Activated naive CD4-positive, alpha-beta T cell treated with anti-CD3 and anti-CD28 coated beads for 36 hours (primary cell): ENCODE measurements around the gene SCML1. TPM values are rescaled to one million over a fixed set of nuclear protein-coding genes. Genes with fewer than 3 reads are reported as not detected.

Experiments used
- CTCF ChIA-PET: fragments of 350-600 bp; sonication (Branson Sonifier 250); formaldehyde crosslinking; loops from one replicate; lab custom pipeline; 2021; ENCODE audit warnings: antibody characterized with exemption; lab: Charles Lee
- DNase-seq: peaks from one replicate; pipeline ENCODE4 v3.0.0-alpha.2; 2020
- H3K27ac Mint-ChIP-seq: one replicate; pipeline ENCODE4 v1.8.0; 2021; ENCODE audit warnings: mild to moderate bottlenecking, mixed read lengths
- H3K27me3 Mint-ChIP-seq: one replicate; pipeline ENCODE4 v1.8.0; 2021; ENCODE audit warnings: low read depth, mixed read lengths
- H3K36me3 Mint-ChIP-seq: one replicate; pipeline ENCODE4 v1.8.0; 2021; ENCODE audit warnings: low read depth, mixed read lengths
- H3K4me1 Mint-ChIP-seq: one replicate; pipeline ENCODE4 v1.8.0; 2021; ENCODE audit warnings: low read depth, mixed read lengths
- H3K4me3 Mint-ChIP-seq: one replicate; pipeline ENCODE4 v1.8.0; 2021; ENCODE audit warnings: mild to moderate bottlenecking, moderate library complexity, mixed read lengths
- H3K9me3 Mint-ChIP-seq: one replicate; pipeline ENCODE4 v1.8.0; 2021; ENCODE audit warnings: mixed read lengths
- intact Hi-C: fragments of 100-400 bp; cut with micrococcal nuclease; formaldehyde crosslinking; loops from one replicate; pipeline ENCODE4 v1.15.1; 2023
- total RNA-seq, 2 experiments: library from RNA; stranded (reverse); gene quantifications; one replicate each; pipeline ENCODE4 v1.2.3, GENCODE V29; 2021

Gene SCML1, protein sequence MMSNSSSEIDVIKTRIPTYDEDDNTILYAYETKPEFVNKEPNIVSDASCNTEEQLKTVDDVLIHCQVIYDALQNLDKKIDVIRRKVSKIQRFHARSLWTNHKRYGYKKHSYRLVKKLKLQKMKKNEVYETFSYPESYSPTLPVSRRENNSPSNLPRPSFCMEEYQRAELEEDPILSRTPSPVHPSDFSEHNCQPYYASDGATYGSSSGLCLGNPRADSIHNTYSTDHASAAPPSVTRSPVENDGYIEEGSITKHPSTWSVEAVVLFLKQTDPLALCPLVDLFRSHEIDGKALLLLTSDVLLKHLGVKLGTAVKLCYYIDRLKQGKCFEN
- 10 to 100 TPM; 11.4 to 11.8 TPM for total RNA-seq

DNA sequence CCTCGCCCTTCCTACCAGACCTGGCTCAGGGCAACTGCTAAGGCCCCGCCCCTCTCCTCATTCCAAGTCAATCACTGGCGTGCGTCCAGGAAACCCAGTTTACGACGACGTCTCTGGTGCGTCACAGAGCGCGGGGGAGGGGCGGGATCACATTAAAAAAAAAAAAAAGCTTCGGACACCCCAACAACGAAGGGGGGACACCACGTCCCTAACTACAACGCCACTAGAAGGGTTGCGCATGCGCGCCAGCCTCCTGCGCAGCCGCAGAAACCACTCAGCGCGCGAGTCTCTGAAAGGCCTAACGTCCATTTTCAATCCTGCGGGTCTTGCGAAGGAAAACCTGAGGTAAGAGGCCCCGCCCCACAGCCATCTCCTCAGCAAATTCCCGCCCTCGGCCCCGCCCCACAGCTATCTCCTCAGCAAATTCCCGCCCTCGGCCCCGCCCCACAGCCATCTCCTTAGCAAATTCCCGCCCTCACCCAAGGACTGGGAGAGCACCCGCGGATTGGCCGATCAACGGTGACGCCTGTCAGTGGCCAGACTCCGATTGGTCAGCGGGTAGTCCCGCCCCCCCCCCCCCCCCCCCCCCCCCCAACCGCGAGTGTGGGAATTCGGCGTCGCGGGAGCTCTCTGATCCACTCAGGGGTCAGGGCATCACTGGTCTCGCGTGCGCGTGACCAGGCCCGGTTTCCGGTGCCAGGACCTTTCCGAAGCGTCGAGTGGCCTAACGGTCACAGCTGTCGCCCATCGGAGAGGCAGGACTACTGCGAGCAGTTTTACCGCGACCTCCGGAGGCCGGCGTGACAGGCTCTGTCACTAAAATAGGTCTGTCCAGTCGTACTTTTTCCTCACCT, at the start of gene SCML1:
Gene SCML1 (plus strand): TSS at position 638 of the 854 bp plus-strand sequence. CDS start 6,694 bp downstream, outside the sequence.
- Mint-ChIP-seq H3K4me3 (peak within 1 kb of the TSS; percentile 84), H3K27ac (peak within 1 kb of the TSS; percentile 88), H3K4me1 (peaks cover 26% of the 10 kb centered on the region), H3K27me3 (no peaks in the 10 kb centered on the region), H3K36me3 (no peaks in the 10 kb centered on the region), H3K9me3 (no peaks in the 10 kb centered on the region)
- peak; percentile 95 for DNase-seq
- CTCF ChIA-PET: interaction anchor here (1.0 to 1.2 kb wide), 2 partner anchors 12 to 201 kb away, joined by 3 to 4 read pairs; no protein-coding TSS in a partner anchor
- intact Hi-C loops: loop anchor here (1.0 to 10.0 kb wide), 7 partner anchors 36 to 1255 kb away; partner anchors contain the start of genes CTPS2, RS1, SCML2 and SYAP1

DNA sequence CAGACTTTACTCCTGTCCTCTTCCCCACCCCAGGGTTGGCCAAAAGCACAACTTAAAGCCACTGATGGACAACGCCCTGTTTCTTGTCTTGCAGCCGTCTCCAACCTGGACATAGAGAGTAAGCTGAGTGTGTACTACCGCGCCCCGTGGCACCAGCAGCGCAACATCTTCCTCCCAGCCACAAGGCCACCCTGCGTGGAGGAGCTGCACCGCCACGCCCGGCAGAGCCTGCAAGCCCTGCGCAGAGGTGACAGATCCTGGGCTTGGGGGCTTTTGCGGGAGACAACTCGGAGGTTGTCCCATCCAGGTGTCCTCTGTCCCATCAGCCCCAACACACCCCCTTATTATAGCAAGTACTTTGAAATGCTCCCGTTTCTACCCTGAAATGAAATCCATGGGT, 49.6 kb upstream of the SCML1 start:
- no peak overlapping the region for H3K27ac Mint-ChIP-seq
- H3K4me1 Mint-ChIP-seq: peaks cover 18% of the 10 kb centered on the region
- CTCF ChIA-PET: no interaction called here
- no peak for DNase-seq
- peaks cover 4% of the 10 kb centered on the region for H3K36me3 Mint-ChIP-seq
- no peaks in the 10 kb centered on the region for H3K9me3 Mint-ChIP-seq
- H3K4me3 Mint-ChIP-seq: no peak overlapping the region
- no peaks in the 10 kb centered on the region for H3K27me3 Mint-ChIP-seq
- intact Hi-C loops: no loop called here

DNA sequence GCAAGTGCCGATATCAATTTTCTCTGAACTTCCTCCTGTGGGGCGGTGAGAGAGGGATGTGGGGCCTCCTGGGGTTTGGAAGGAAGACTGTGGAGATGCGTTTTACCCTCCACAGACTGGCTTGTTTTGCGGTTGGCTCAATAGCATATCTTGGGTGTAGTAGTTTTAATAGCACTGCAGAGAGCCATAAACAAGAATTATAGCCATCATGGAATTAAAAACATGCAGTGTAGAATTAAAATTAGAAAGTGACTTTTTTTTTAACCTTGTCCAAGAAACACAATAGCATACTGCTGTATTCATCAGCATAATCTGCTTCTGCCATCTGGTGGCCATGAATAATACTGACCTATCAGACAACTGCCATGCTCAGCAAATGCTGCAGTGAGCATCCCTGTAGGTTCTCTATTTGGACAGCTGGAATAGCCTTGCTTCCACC, 47.3 kb upstream of the SCML1 start:
- peaks cover 4% of the 10 kb centered on the region for H3K36me3 Mint-ChIP-seq
- H3K4me3 Mint-ChIP-seq: no peak overlapping the region
- no peaks in the 10 kb centered on the region for H3K9me3 Mint-ChIP-seq
- H3K4me1 Mint-ChIP-seq: peaks cover 6% of the 10 kb centered on the region
- CTCF ChIA-PET: interaction anchor here (1.0 to 2.4 kb wide), 4 partner anchors 30 to 448 kb away, joined by 3 to 9 read pairs (median 4); no protein-coding TSS in a partner anchor
- H3K27ac Mint-ChIP-seq: no peak overlapping the region
- intact Hi-C loops: loop anchor here (1.0 to 5.0 kb wide), 4 partner anchors 99 to 448 kb away; partner anchors contain the start of gene NHS
- H3K27me3 Mint-ChIP-seq: no peaks in the 10 kb centered on the region
- DNase-seq: peak; percentile 69

- no peaks in the 10 kb centered on the region for H3K27me3 Mint-ChIP-seq
- intact Hi-C loops: loop anchor here (5.0 kb wide), 1 partner anchor 316 kb away; the partner anchor contains the start of gene NHS
- H3K27ac Mint-ChIP-seq: no peak overlapping the region
- no peaks in the 10 kb centered on the region for H3K9me3 Mint-ChIP-seq
- DNase-seq: no peak
- peaks cover 6% of the 10 kb centered on the region for H3K4me1 Mint-ChIP-seq
- H3K36me3 Mint-ChIP-seq: peaks cover 4% of the 10 kb centered on the region
- CTCF ChIA-PET: interaction anchor here (1.6 kb wide), 1 partner anchor 449 kb away, joined by 3 read pairs; no protein-coding TSS in a partner anchor
- no peak overlapping the region for H3K4me3 Mint-ChIP-seq
Measured at GRCh38 chrX:17692709-17693346, 44.5 kb upstream of the SCML1 start.

GRCh38 chrX:17697191-17697590, 40.1 kb upstream of the SCML1 start:
- DNase-seq: no peak
- H3K27ac Mint-ChIP-seq: no peak overlapping the region
- intact Hi-C loops: no loop called here
- H3K4me3 Mint-ChIP-seq: no peak overlapping the region
- H3K27me3 Mint-ChIP-seq: no peaks in the 10 kb centered on the region
- H3K9me3 Mint-ChIP-seq: no peaks in the 10 kb centered on the region
- H3K36me3 Mint-ChIP-seq: no peaks in the 10 kb centered on the region
- CTCF ChIA-PET: no interaction called here
- no peaks in the 10 kb centered on the region for H3K4me1 Mint-ChIP-seq

GRCh38 chrX:17700976-17701375, 36.3 kb upstream of the SCML1 start:
- intact Hi-C loops: no loop called here
- CTCF ChIA-PET: no interaction called here
- no peak overlapping the region for H3K27ac Mint-ChIP-seq

DNA sequence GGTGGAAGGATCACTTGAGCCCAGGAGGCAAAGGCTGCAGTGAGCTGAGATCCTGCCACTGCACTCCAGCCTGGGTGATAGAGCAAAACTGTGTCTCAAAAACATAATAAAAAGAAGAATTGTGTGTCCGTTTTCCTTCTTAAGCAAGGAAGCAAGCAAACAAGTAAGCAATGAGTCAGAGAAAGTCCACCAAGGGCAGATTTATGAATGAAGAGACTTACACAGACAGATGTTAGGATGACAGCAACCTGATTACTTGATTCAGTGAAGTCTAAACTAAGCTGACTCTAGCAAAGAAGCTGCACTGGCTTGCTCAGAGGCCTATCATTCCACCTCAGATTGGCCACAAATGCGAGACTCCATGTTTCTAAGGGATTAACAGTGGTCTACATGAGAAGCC, 34.1 kb upstream of the SCML1 start:
- Mint-ChIP-seq H3K4me3 (no peak overlapping the region), H3K36me3 (no peaks in the 10 kb centered on the region), H3K4me1 (no peaks in the 10 kb centered on the region), H3K27me3 (no peaks in the 10 kb centered on the region), H3K9me3 (no peaks in the 10 kb centered on the region), H3K27ac (no peak overlapping the region)
- intact Hi-C loops: no loop called here
- CTCF ChIA-PET: no interaction called here
- no peak for DNase-seq

More at GRCh38 chrX:17700976-17701375, 36.3 kb upstream of the SCML1 start:
- Mint-ChIP-seq H3K27me3 (no peaks in the 10 kb centered on the region), H3K36me3 (no peaks in the 10 kb centered on the region), H3K9me3 (no peaks in the 10 kb centered on the region), H3K4me1 (no peaks in the 10 kb centered on the region), H3K4me3 (no peak overlapping the region)
- DNase-seq: no peak

DNA sequence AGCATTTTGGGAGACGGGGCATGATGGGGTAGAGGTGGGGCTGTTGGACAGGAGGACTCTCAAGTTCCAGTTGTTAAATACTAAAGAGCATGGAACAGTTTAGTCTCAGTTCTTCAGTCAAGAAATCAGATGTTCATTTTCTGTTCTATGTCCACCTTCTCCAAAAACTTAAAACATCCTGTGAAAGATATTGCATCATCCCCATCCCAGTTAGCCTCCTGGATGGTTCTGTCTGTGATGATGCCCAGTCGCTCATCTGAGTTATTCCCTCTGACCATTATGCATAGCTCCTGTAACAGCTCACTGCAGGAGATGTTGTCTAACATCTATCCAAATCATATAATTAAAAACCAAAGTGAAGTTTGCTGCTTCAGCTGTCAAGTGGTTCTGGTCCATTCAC, 32.1 kb upstream of the SCML1 start:
- no peaks in the 10 kb centered on the region for H3K9me3 Mint-ChIP-seq
- no peak for DNase-seq
- H3K27me3 Mint-ChIP-seq: no peaks in the 10 kb centered on the region
- H3K27ac Mint-ChIP-seq: no peak overlapping the region
- CTCF ChIA-PET: no interaction called here
- peaks cover under 1% of the 10 kb centered on the region for H3K4me1 Mint-ChIP-seq
- no peak overlapping the region for H3K4me3 Mint-ChIP-seq
- no peaks in the 10 kb centered on the region for H3K36me3 Mint-ChIP-seq
- intact Hi-C loops: no loop called here

GRCh38 chrX:17706676-17707075, 30.6 kb upstream of the SCML1 start:
- Mint-ChIP-seq H3K4me3 (no peak overlapping the region), H3K9me3 (no peaks in the 10 kb centered on the region), H3K4me1 (peaks cover 3% of the 10 kb centered on the region), H3K27me3 (no peaks in the 10 kb centered on the region), H3K27ac (no peak overlapping the region), H3K36me3 (no peaks in the 10 kb centered on the region)
- intact Hi-C loops: no loop called here
- DNase-seq: no peak
- CTCF ChIA-PET: no interaction called here

GRCh38 chrX:17707731-17708130, 29.6 kb upstream of the SCML1 start:
- intact Hi-C loops: no loop called here
- Mint-ChIP-seq H3K27me3 (no peaks in the 10 kb centered on the region), H3K36me3 (no peaks in the 10 kb centered on the region)

DNA sequence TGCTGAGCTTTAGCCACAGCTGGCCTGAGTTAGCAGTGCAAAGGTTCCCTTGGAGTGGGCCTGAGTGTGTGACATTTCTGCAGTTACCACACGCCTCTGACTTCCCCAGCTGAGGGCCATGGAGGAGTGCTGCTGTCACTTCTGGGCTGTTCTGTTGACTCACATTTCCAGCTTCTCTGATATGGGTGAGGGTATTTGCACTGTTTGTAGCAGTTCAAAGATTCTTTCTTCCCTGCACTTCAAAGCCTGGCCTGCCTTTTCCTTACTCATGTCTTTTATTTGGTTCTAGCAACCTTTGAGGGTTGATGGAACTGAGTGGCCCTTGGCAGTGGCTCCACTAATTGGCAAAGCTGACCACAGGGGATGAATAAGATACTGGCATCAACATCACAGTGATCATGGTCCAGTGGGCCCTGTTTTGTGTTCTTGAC, 26.4 kb upstream of the SCML1 start:
- no peak overlapping the region for H3K4me3 Mint-ChIP-seq
- H3K4me1 Mint-ChIP-seq: peaks cover 3% of the 10 kb centered on the region
- H3K27me3 Mint-ChIP-seq: no peaks in the 10 kb centered on the region
- H3K9me3 Mint-ChIP-seq: no peaks in the 10 kb centered on the region
- no peak overlapping the region for H3K27ac Mint-ChIP-seq
- CTCF ChIA-PET: no interaction called here
- intact Hi-C loops: no loop called here
- no peak for DNase-seq
- H3K36me3 Mint-ChIP-seq: no peaks in the 10 kb centered on the region

More at GRCh38 chrX:17707731-17708130, 29.6 kb upstream of the SCML1 start:
- CTCF ChIA-PET: no interaction called here
- no peak overlapping the region for H3K27ac Mint-ChIP-seq
- no peak overlapping the region for H3K4me3 Mint-ChIP-seq
- DNase-seq: no peak
- no peaks in the 10 kb centered on the region for H3K9me3 Mint-ChIP-seq
- H3K4me1 Mint-ChIP-seq: peaks cover 3% of the 10 kb centered on the region

GRCh38 chrX:17713288-17713687, 24.0 kb upstream of the SCML1 start:
- CTCF ChIA-PET: no interaction called here
- H3K27ac Mint-ChIP-seq: no peak overlapping the region
- H3K27me3 Mint-ChIP-seq: no peaks in the 10 kb centered on the region
- peaks cover 3% of the 10 kb centered on the region for H3K4me1 Mint-ChIP-seq
- no peak overlapping the region for H3K4me3 Mint-ChIP-seq
- no peaks in the 10 kb centered on the region for H3K9me3 Mint-ChIP-seq
- intact Hi-C loops: no loop called here
- H3K36me3 Mint-ChIP-seq: no peaks in the 10 kb centered on the region
- no peak for DNase-seq
